Measurements from ENCODE around the gene ACTL8.

The ACTL8 gene

DNA sequence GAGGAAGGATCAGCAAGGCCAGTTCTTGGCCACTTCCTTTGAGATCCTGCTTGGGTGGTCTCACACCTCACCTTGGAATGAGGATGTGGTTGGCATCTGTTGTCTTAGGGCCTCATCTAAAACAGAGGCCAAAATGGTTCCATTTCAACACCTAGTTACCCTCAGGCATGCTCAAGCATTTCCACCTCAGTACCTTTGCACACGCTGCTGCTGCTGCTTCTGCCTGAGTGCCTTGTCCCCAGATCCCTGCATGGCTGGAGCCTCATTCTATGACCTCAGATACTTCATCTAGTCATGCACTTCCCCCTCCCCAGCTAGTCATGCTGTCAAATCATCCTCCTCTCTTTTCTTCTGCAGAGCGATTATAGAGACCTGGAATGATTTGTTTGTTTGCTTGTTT, 86.8 kb downstream of the ACTL8 start:
- TF ChIP-seq POLR2AphosphoS5 (IDR thresholded peaks at IDR 0.05; ENCODE audit: low read depth, low read length) (no peak), FOXP2 (optimal IDR thresholded peaks at IDR 0.05; ENCODE audit: borderline replicate concordance, extremely low read depth, extremely low read length, insufficient read depth) (no peak), TAF1 (IDR thresholded peaks at IDR 0.05; ENCODE audit: borderline replicate concordance, insufficient read depth, low read length) (no peak), SIN3A (IDR thresholded peaks at IDR 0.05; ENCODE audit: borderline replicate concordance, insufficient read depth, low read length) (no peak)
- TF ChIP-seq, protein P1, sequence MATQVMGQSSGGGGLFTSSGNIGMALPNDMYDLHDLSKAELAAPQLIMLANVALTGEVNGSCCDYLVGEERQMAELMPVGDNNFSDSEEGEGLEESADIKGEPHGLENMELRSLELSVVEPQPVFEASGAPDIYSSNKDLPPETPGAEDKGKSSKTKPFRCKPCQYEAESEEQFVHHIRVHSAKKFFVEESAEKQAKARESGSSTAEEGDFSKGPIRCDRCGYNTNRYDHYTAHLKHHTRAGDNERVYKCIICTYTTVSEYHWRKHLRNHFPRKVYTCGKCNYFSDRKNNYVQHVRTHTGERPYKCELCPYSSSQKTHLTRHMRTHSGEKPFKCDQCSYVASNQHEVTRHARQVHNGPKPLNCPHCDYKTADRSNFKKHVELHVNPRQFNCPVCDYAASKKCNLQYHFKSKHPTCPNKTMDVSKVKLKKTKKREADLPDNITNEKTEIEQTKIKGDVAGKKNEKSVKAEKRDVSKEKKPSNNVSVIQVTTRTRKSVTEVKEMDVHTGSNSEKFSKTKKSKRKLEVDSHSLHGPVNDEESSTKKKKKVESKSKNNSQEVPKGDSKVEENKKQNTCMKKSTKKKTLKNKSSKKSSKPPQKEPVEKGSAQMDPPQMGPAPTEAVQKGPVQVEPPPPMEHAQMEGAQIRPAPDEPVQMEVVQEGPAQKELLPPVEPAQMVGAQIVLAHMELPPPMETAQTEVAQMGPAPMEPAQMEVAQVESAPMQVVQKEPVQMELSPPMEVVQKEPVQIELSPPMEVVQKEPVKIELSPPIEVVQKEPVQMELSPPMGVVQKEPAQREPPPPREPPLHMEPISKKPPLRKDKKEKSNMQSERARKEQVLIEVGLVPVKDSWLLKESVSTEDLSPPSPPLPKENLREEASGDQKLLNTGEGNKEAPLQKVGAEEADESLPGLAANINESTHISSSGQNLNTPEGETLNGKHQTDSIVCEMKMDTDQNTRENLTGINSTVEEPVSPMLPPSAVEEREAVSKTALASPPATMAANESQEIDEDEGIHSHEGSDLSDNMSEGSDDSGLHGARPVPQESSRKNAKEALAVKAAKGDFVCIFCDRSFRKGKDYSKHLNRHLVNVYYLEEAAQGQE (IDR thresholded peaks at IDR 0.05; ENCODE audit: insufficient read depth in 1 of 2, low read depth in 2 of 2, low read length in 2 of 2) = no peak

DNA sequence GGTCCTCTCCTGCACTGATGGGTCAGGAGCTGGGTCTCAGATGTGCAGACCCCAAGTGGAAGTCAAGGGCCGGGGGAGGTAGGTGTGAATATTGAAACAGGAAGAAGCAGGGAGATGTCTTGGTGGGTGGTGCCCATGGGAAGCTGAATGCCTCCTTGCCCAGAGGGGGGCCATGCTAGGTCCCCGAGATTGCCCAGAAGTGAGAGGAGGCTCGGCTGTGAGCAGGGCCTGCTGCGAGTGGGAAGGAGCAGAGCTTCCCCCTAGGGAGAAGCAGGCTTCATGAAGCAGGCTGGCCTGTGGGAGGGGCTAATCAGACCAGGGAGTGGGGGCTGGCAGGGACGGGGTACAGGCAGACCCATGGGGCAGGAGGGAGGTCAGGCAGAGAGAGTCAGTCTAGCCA, 87.6 kb downstream of the ACTL8 start:
- TF ChIP-seq POLR2AphosphoS5 (IDR thresholded peaks at IDR 0.05; ENCODE audit: low read depth, low read length) (no peak), FOXP2 (optimal IDR thresholded peaks at IDR 0.05; ENCODE audit: borderline replicate concordance, extremely low read depth, extremely low read length, insufficient read depth) (no peak), SIN3A (IDR thresholded peaks at IDR 0.05; ENCODE audit: borderline replicate concordance, insufficient read depth, low read length) (no peak), TAF1 (IDR thresholded peaks at IDR 0.05; ENCODE audit: borderline replicate concordance, insufficient read depth, low read length) (no peak)
- TF ChIP-seq, protein P1 (IDR thresholded peaks at IDR 0.05; ENCODE audit: insufficient read depth in 1 of 2, low read depth in 2 of 2, low read length in 2 of 2) = no peak

DNA sequence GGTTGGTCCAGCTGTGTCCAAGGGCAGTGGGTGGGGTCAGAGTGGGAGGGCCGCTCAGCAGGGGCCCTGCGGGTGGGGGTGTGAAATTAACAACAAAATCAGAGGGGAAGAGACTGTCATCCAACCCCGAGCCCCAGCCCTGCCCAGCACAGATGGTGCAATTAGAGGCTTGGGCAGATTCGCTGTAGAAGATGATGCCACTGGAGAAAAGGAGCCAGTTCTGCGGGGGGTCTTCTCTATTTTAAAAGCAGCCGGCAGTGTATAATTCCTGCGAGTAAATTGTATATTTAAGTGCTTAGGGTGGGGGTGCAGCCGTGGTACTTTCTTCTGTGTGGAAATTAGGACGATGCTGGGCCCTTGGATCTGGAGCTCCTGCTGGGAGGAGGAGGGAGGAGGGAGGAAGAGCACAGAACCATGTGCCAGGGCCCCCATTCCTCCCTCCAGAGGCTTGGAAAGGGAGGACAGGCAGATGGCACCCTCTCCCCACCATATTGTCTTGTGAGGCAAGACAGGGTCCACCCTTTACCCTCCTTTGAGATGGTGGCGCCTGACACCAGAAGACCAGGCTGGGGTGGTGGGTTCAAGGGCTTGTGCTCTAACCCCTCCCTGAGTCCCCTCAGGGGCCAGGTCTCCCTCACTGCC, 89.2 kb downstream of the ACTL8 start:
- TF ChIP-seq, protein P1 (IDR thresholded peaks at IDR 0.05; ENCODE audit: insufficient read depth in 1 of 2, low read depth in 2 of 2, low read length in 2 of 2) = no peak
- TF ChIP-seq POLR2AphosphoS5 (IDR thresholded peaks at IDR 0.05; ENCODE audit: low read depth, low read length) (no peak), TAF1 (IDR thresholded peaks at IDR 0.05; ENCODE audit: borderline replicate concordance, insufficient read depth, low read length) (no peak), FOXP2 (optimal IDR thresholded peaks at IDR 0.05; ENCODE audit: borderline replicate concordance, extremely low read depth, extremely low read length, insufficient read depth) (no peak), SIN3A (IDR thresholded peaks at IDR 0.05; ENCODE audit: borderline replicate concordance, insufficient read depth, low read length) (no peak)

DNA sequence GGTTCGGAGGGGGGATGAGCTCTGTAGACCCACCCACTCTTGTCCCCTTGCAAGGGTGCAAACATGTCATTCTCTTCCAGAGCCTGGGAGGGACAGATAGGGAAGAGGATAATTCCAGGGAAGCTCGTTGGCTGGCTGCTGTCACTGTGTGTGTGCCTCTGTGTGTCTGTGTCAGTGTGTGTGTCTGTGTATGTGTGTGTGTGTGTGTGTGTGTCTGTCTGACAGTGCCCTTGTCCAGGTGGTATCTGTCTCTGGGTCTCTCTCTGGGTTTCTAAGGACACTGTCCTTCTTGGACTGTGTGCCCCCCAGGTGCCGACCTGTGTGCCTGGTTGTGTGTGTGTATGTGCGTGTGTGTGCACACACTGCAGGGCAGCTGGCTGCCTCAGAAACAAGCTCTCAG, 90.5 kb downstream of the ACTL8 start:
- TF ChIP-seq SIN3A (IDR thresholded peaks at IDR 0.05; ENCODE audit: borderline replicate concordance, insufficient read depth, low read length) = no peak

DNA sequence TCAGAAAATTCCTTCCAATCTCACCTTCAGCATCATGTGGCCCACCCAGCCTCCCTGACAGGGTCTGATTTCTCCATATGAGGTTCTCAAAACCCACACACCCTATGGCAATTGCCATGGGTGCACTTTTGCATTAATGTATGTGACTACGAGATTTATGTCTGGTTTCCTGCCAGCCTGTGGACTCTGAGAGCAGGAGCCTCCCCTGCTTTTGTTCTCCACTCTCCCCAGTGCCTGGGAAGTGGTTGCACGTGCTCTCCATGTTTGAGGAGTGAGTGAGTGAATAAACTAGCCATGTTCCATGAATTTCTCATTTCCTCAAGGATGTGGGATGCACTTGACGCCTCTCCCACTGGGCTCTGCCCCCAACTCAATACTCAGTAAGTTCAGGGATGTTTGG, 91.2 kb downstream of the ACTL8 start:
- TF ChIP-seq FOXP2 (optimal IDR thresholded peaks at IDR 0.05; ENCODE audit: borderline replicate concordance, extremely low read depth, extremely low read length, insufficient read depth) (no peak), SIN3A (IDR thresholded peaks at IDR 0.05; ENCODE audit: borderline replicate concordance, insufficient read depth, low read length) (no peak)

DNA sequence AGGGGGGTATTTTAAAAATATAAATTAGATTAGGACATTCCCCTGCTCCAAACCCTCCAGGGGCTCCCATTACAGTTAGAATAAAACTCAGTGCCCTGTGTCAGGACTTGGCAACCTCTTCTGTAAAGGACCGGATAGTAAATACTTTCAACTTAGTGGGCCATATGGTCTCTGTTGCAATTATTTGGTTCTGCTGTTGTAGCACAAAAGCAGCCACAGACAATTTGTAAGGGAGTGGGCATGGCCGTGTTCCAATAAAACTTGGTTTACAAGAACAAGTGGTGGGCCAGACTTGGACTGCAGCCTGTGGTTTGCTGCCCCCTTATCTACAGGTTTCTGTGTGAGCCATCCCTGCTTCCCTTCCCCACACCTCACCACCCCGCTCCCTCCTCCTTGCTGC, 92.0 kb downstream of the ACTL8 start:
- TF ChIP-seq POLR2AphosphoS5 (IDR thresholded peaks at IDR 0.05; ENCODE audit: low read depth, low read length) (no peak), SIN3A (IDR thresholded peaks at IDR 0.05; ENCODE audit: borderline replicate concordance, insufficient read depth, low read length) (no peak), TAF1 (IDR thresholded peaks at IDR 0.05; ENCODE audit: borderline replicate concordance, insufficient read depth, low read length) (no peak), FOXP2 (optimal IDR thresholded peaks at IDR 0.05; ENCODE audit: borderline replicate concordance, extremely low read depth, extremely low read length, insufficient read depth) (no peak)
- TF ChIP-seq, protein P1 (IDR thresholded peaks at IDR 0.05; ENCODE audit: insufficient read depth in 1 of 2, low read depth in 2 of 2, low read length in 2 of 2) = no peak

Data from PFSK-1 (cell line).